H9 (cell line): ENCODE data around the gene BACH2. TPM values are rescaled to one million over a fixed set of nuclear protein-coding genes. Genes with fewer than 3 reads are reported as not detected.

Experiments
- DNase-seq: peaks from one replicate; pipeline ENCODE4 v3.0.0-alpha.2; 2017
- H2AFZ ChIP-seq: one replicate; pipeline ENCODE4 v1.6.1; 2013; ENCODE audit warnings: mild to moderate bottlenecking, low read length, control low read depth, moderate library complexity
- H2AK5ac ChIP-seq: 2 replicates; pipeline ENCODE4 v1.6.1; 2013; ENCODE audit warnings: low read length, control low read depth, mixed read lengths; ENCODE audit not compliant: insufficient read length
- H2BK120ac ChIP-seq: one replicate; pipeline ENCODE4 v1.6.1; 2013; ENCODE audit warnings: low read depth, mild to moderate bottlenecking, low read length, control low read depth, inconsistent platforms; ENCODE audit not compliant: poor library complexity, severe bottlenecking
- H2BK12ac ChIP-seq: 2 replicates; pipeline ENCODE4 v1.6.1; 2013; ENCODE audit warnings: low read length, control low read depth, mixed read lengths, low read depth; ENCODE audit not compliant: insufficient read length
- H2BK15ac ChIP-seq: 2 replicates; pipeline ENCODE4 v1.6.1; 2013; ENCODE audit warnings: low read depth, low read length, control low read depth
- H2BK20ac ChIP-seq: one replicate; pipeline ENCODE4 v1.6.1; 2013; ENCODE audit warnings: low read depth, mild to moderate bottlenecking, low read length, control low read depth, inconsistent platforms; ENCODE audit not compliant: poor library complexity, severe bottlenecking
- H2BK5ac ChIP-seq: 2 replicates; pipeline ENCODE4 v1.6.1; 2013; ENCODE audit warnings: low read length, control low read depth, mixed read lengths; ENCODE audit not compliant: insufficient read length
- H3K14ac ChIP-seq: 2 replicates; pipeline ENCODE4 v1.6.1; 2013; ENCODE audit warnings: low read length, control low read depth; ENCODE audit not compliant: insufficient read depth
- H3K18ac ChIP-seq: 2 replicates; pipeline ENCODE4 v1.6.1; 2013; ENCODE audit warnings: low read depth, mild to moderate bottlenecking, mixed read lengths, low read length, control low read depth; ENCODE audit not compliant: insufficient read length
- H3K23ac ChIP-seq: 2 replicates; pipeline ENCODE4 v1.6.1; 2013; ENCODE audit warnings: low read length, control low read depth, mixed read lengths, low read depth; ENCODE audit not compliant: insufficient read length
- H3K23me2 ChIP-seq: 2 replicates; pipeline ENCODE4 v1.6.1; 2013; ENCODE audit warnings: low read depth, mild to moderate bottlenecking, mixed read lengths, low read length, control low read depth; ENCODE audit not compliant: insufficient read length, poor library complexity, severe bottlenecking
- H3K27ac ChIP-seq: 2 replicates; pipeline ENCODE4 v1.5.1; 2013; ENCODE audit warnings: low read length, control low read depth, mixed read lengths, low read depth; ENCODE audit not compliant: insufficient read length
- H3K27me3 ChIP-seq: 2 replicates; pipeline ENCODE4 v1.6.1; 2013; ENCODE audit warnings: low read length, control low read depth, inconsistent platforms; ENCODE audit not compliant: insufficient read depth
- H3K4ac ChIP-seq: 2 replicates; pipeline ENCODE4 v1.6.1; 2013; ENCODE audit warnings: low read depth, mild to moderate bottlenecking, control low read depth, inconsistent platforms, low read length, moderate library complexity
- H3K4me1 ChIP-seq: 2 replicates; pipeline ENCODE4 v1.6.1; 2013; ENCODE audit warnings: low read length, control low read depth, inconsistent platforms; ENCODE audit not compliant: insufficient read depth
- H3K4me2 ChIP-seq: 2 replicates; pipeline ENCODE4 v1.6.1; 2013; ENCODE audit warnings: low read length, control low read depth, mixed read lengths; ENCODE audit not compliant: insufficient read length, insufficient read depth
- H3K56ac ChIP-seq: 2 replicates; pipeline ENCODE4 v1.6.1; 2013; ENCODE audit warnings: low read depth, mild to moderate bottlenecking, mixed read lengths, low read length, control low read depth; ENCODE audit not compliant: insufficient read length
- H3K79me1 ChIP-seq: 2 replicates; pipeline ENCODE4 v1.6.1; 2013; ENCODE audit warnings: low read depth, mild to moderate bottlenecking, moderate library complexity, low read length, control low read depth, inconsistent platforms; ENCODE audit not compliant: insufficient read depth, poor library complexity, severe bottlenecking
- H3K79me2 ChIP-seq: 2 replicates; pipeline ENCODE4 v1.6.1; 2013; ENCODE audit warnings: low read length, control low read depth, inconsistent platforms; ENCODE audit not compliant: insufficient read depth
- H3K9ac ChIP-seq: 2 replicates; pipeline ENCODE4 v1.6.1; 2013; ENCODE audit warnings: low read length, control low read depth, mixed read lengths; ENCODE audit not compliant: insufficient read length; ENCODE audit errors: extremely low read depth
- H3K9me3 ChIP-seq: one replicate; pipeline ENCODE4 v1.6.1; 2013; ENCODE audit warnings: low read depth, low read length, inconsistent platforms; ENCODE audit not compliant: control insufficient read depth
- H3T11ph ChIP-seq: one replicate; pipeline ENCODE4 v1.6.1; 2013; ENCODE audit warnings: mild to moderate bottlenecking, low read length, control low read depth, inconsistent platforms
- H4K20me1 ChIP-seq: one replicate; pipeline ENCODE4 v1.6.1; 2013; ENCODE audit not compliant: control insufficient read depth, insufficient read length, insufficient read depth
- H4K5ac ChIP-seq: 2 replicates; pipeline ENCODE4 v1.6.1; 2013; ENCODE audit warnings: low read depth, mild to moderate bottlenecking, mixed read lengths, low read length, control low read depth; ENCODE audit not compliant: insufficient read length
- H4K8ac ChIP-seq: replicated peaks from 2 replicates; pipeline ENCODE4 v1.6.1; 2013; ENCODE audit warnings: low read length, control low read depth, mixed read lengths, low read depth; ENCODE audit not compliant: insufficient read length
- H4K91ac ChIP-seq: 2 replicates; pipeline ENCODE4 v1.6.1; 2013; ENCODE audit warnings: low read depth, mild to moderate bottlenecking, moderate library complexity, mixed read lengths, low read length, control low read depth; ENCODE audit not compliant: insufficient read length
- H3K27ac Mint-ChIP-seq, 3 experiments: 2 replicates in 2 of 3; 3 replicates in 1 of 3; pipeline ENCODE4 v1.8.0; 2020 to 2021; ENCODE audit warnings: mixed read lengths in 3 of 3, mild to moderate bottlenecking in 1 of 3, moderate library complexity in 1 of 3
- H3K27me3 Mint-ChIP-seq: 2 replicates; pipeline ENCODE4 v1.8.0; 2021; ENCODE audit warnings: low read depth, mild to moderate bottlenecking, moderate library complexity, mixed read lengths
- H3K36me3 Mint-ChIP-seq, 3 experiments: 2 replicates in 2 of 3; 3 replicates in 1 of 3; pipeline ENCODE4 v1.8.0; 2020 to 2021; ENCODE audit warnings: low read depth in 3 of 3, mixed read lengths in 3 of 3; ENCODE audit not compliant: insufficient read depth in 1 of 3
- H3K4me1 Mint-ChIP-seq, 2 experiments: 2 replicates each; pipeline ENCODE4 v1.8.0; 2020; ENCODE audit warnings: mixed read lengths in 2 of 2
- H3K4me3 Mint-ChIP-seq, 2 experiments: 2 replicates in 1 of 2; 3 replicates in 1 of 2; pipeline ENCODE4 v1.8.0; 2020 to 2021; ENCODE audit warnings: mild to moderate bottlenecking in 2 of 2, mixed read lengths in 2 of 2, moderate library complexity in 1 of 2
- H3K9me3 Mint-ChIP-seq, 2 experiments: 2 replicates in 1 of 2; 3 replicates in 1 of 2; pipeline ENCODE4 v1.8.0; 2020; ENCODE audit warnings: mild to moderate bottlenecking in 2 of 2, mixed read lengths in 2 of 2, moderate library complexity in 1 of 2
- WGBS: extraction: QIAGEN DNeasy Blood & Tissue Kit; methylation state at CpG from one replicate; pipeline ENCODE4 v1.1.7; 2013; ENCODE audit warnings: missing lambda C conversion rate, low lambda C conversion rate, mixed read lengths; ENCODE audit not compliant: insufficient read length; ENCODE audit errors: extremely low coverage; 5-methylcytosine and 5-hydroxymethylcytosine counted together
- total RNA-seq: library from RNA; stranded (reverse); gene quantifications from 2 replicates; pipeline ENCODE4 v1.2.1, GENCODE V29; 2021
- TF ChIP-seq, protein P1 (sequence below): fragments of 200-600 bp; sonication (generic); conservative IDR thresholded peaks from 3 replicates; pipeline ENCODE4 v1.8.0; 2021; ENCODE audit warnings: antibody characterized with exemption, mild to moderate bottlenecking

The BACH2 gene
- total RNA-seq, 1 experiment from 2014 or later = 2.0 TPM

DNA sequence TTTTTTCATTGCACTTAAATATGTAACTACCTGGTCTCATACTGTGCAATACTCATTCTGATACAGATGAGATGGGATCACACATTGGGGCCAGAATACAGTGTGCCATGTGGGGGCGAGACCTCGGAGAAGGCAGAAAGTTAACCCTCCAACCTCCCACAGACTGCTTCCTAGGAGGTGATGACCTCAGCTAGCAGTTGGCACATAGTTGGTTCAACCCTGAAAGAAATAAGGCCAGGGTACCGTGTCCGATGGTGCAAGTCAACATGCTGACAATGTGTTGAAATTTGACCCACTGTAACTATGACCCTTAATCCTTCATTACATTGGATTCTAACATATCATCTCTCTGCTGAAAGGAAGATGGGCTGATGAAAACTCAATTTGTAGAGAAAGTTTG lies 340.5 kb downstream of the BACH2 start:
- Histone ChIP-seq H3K4me2 (no peak overlapping the region), H3K23me2 (no peaks in the 10 kb centered on the region)
- peaks cover 0 to 3% of the 10 kb centered on the region in 2 experiments; a peak in 3 of 4 replicates for H3K4me1 Mint-ChIP-seq

More for the DNA sequence above, 340.5 kb downstream of the BACH2 start:
- Histone ChIP-seq H3K18ac (no peak overlapping the region), H4K5ac (no peak overlapping the region), H3K23ac (no peak overlapping the region), H3K79me2 (no peaks in the 10 kb centered on the region), H2BK15ac (no peak overlapping the region), H4K8ac (no peak overlapping the region), H4K91ac (no peak overlapping the region), H2BK120ac (no peak overlapping the region), H2AK5ac (no peak overlapping the region), H3T11ph (no peak overlapping the region), H2BK12ac (no peak overlapping the region), H3K27ac (no peak overlapping the region), H3K9me3 (no peaks in the 10 kb centered on the region), H3K27me3 (no peaks in the 10 kb centered on the region), H4K20me1 (no peaks in the 10 kb centered on the region), H3K79me1 (no peaks in the 10 kb centered on the region), H2BK5ac (no peak overlapping the region), H3K14ac (no peak overlapping the region), H3K4ac (no peak overlapping the region), H3K9ac (no peak overlapping the region), H3K56ac (no peak overlapping the region), H2AFZ (no peak overlapping the region), H3K4me1 (no peaks in the 10 kb centered on the region), H2BK20ac (no peak overlapping the region)
- DNase-seq = no peak
- H3K9me3 Mint-ChIP-seq = no peaks in the 10 kb centered on the region
- H3K36me3 Mint-ChIP-seq = no peaks in the 10 kb centered on the region
- no peaks in the 10 kb centered on the region; the same call in 1 of the 2 replicates for H3K27me3 Mint-ChIP-seq
- TF ChIP-seq, protein P1, sequence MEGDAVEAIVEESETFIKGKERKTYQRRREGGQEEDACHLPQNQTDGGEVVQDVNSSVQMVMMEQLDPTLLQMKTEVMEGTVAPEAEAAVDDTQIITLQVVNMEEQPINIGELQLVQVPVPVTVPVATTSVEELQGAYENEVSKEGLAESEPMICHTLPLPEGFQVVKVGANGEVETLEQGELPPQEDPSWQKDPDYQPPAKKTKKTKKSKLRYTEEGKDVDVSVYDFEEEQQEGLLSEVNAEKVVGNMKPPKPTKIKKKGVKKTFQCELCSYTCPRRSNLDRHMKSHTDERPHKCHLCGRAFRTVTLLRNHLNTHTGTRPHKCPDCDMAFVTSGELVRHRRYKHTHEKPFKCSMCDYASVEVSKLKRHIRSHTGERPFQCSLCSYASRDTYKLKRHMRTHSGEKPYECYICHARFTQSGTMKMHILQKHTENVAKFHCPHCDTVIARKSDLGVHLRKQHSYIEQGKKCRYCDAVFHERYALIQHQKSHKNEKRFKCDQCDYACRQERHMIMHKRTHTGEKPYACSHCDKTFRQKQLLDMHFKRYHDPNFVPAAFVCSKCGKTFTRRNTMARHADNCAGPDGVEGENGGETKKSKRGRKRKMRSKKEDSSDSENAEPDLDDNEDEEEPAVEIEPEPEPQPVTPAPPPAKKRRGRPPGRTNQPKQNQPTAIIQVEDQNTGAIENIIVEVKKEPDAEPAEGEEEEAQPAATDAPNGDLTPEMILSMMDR = no peak
- WGBS = no CpG with 5 or more reads among the region's 4 CpGs
- no peak overlapping the region for H3K27ac Mint-ChIP-seq
- H3K4me3 Mint-ChIP-seq = no peak overlapping the region
